HepG2 (cell line): ENCODE results near the gene OARD1. TPM values are rescaled to one million over a fixed set of nuclear protein-coding genes. Genes with fewer than 3 reads are reported as not detected.

Experiments used
- AGO1 ChIP-seq: fragments of 200-400 bp; formaldehyde crosslinking; IDR thresholded peaks from 2 replicates; pipeline ENCODE4 v1.6.1; 2017; ENCODE audit warnings: mild to moderate bottlenecking, low read depth, low read length, moderate library complexity; ENCODE audit not compliant: poor library complexity, severe bottlenecking
- ATF1 ChIP-seq: IDR thresholded peaks from 2 replicates; pipeline ENCODE4 v1.6.1; 2016; ENCODE audit warnings: mild to moderate bottlenecking, control low read depth
- CAMTA2 ChIP-seq: sonication (generic); formaldehyde crosslinking; IDR thresholded peaks from 2 replicates; pipeline ENCODE4 v1.4.0; 2020; ENCODE audit warnings: mild to moderate bottlenecking, missing genetic modification reagents, borderline replicate concordance
- CHCHD3 ChIP-seq: sonication (generic); formaldehyde crosslinking; IDR thresholded peaks from 2 replicates; pipeline ENCODE4 v1.8.0; 2022; ENCODE audit warnings: mild to moderate bottlenecking, missing genetic modification reagents, moderate library complexity
- FOXM1 ChIP-seq: sonication (generic); formaldehyde crosslinking; IDR thresholded peaks from 2 replicates; pipeline ENCODE4 v1.5.0; 2020; ENCODE audit warnings: missing genetic modification reagents
- GATA4 ChIP-seq: sonication (generic); IDR thresholded peaks from 2 replicates; pipeline ENCODE4 v1.6.1; 2016; ENCODE audit warnings: antibody characterized with exemption, low read depth, borderline replicate concordance
- JUN ChIP-seq: sonication (generic); formaldehyde crosslinking; IDR thresholded peaks from 2 replicates; pipeline ENCODE4 v1.4.0; 2020; ENCODE audit warnings: mild to moderate bottlenecking, missing genetic modification reagents
- JUND ChIP-seq: sonication (generic); formaldehyde crosslinking; IDR thresholded peaks from 2 replicates; pipeline ENCODE4 v1.8.0; 2022; ENCODE audit warnings: mild to moderate bottlenecking, missing genetic modification reagents
- KLF15 ChIP-seq: sonication (generic); formaldehyde crosslinking; IDR thresholded peaks from 2 replicates; pipeline ENCODE4 v1.8.1; 2023; ENCODE audit warnings: borderline replicate concordance, mild to moderate bottlenecking, inconsistent platforms, missing genetic modification reagents, mixed read lengths
- PAF1 ChIP-seq: IDR thresholded peaks from 2 replicates; pipeline ENCODE4 v1.6.1; 2016; ENCODE audit warnings: missing genetic modification reagents, missing compliant biosample characterization
- PITX1 ChIP-seq: sonication (generic); formaldehyde crosslinking; IDR thresholded peaks from 2 replicates; pipeline ENCODE4 v1.5.1; 2020; ENCODE audit warnings: mild to moderate bottlenecking, missing genetic modification reagents
- SAFB2 ChIP-seq: sonication (generic); formaldehyde crosslinking; IDR thresholded peaks from 2 replicates; pipeline ENCODE4 v1.5.1; 2020; ENCODE audit warnings: missing genetic modification reagents, low read depth, mild to moderate bottlenecking, borderline replicate concordance
- TRIM24 ChIP-seq: sonication (generic); formaldehyde crosslinking; IDR thresholded peaks from 2 replicates; pipeline ENCODE4 v1.8.0; 2022; ENCODE audit warnings: mild to moderate bottlenecking, missing genetic modification reagents
- ZNF230 ChIP-seq: sonication (generic); formaldehyde crosslinking; IDR thresholded peaks from 2 replicates; pipeline ENCODE4 v1.4.0; 2020; ENCODE audit warnings: mild to moderate bottlenecking, missing genetic modification reagents
- ZNF431 ChIP-seq: sonication (generic); formaldehyde crosslinking; IDR thresholded peaks from 2 replicates; pipeline ENCODE4 v1.9.0; 2022; ENCODE audit warnings: missing genetic modification reagents, low read depth, mild to moderate bottlenecking, borderline replicate concordance
- ZNF549 ChIP-seq: sonication (generic); formaldehyde crosslinking; IDR thresholded peaks from 2 replicates; pipeline ENCODE4 v1.5.0; 2020; ENCODE audit warnings: missing genetic modification reagents
- ZNF614 ChIP-seq: IDR thresholded peaks from 2 replicates; pipeline ENCODE4 v1.6.1; 2018; ENCODE audit warnings: missing biosample characterization, missing genetic modification reagents, inconsistent platforms, borderline replicate concordance
- ZNF670 ChIP-seq: sonication (generic); formaldehyde crosslinking; IDR thresholded peaks from 2 replicates; pipeline ENCODE4 v1.8.0; 2022; ENCODE audit warnings: mild to moderate bottlenecking, missing genetic modification reagents, borderline replicate concordance
- polyA plus RNA-seq, 8 experiments: library from polyadenylated mRNA; depleted of rRNA in 3 of 8; stranded (reverse) in 7 of 8; unstranded in 1 of 8; fragments of >200 nt; fragmentation: Illumina TruSeq in 4 of 8; extraction: Trizol in 4 of 8; gene quantifications; 2 replicates each; pipeline versions ENCODE4 v1.2.1 to v1.2.3, GENCODE V29; 2011 to 2016; ENCODE audit warnings: low read depth in 4 of 8, missing spikeins in 1 of 8, mixed read lengths in 1 of 8; ENCODE audit not compliant: insufficient read depth in 1 of 8
- total RNA-seq, 5 experiments: library from RNA; depleted of rRNA; stranded (reverse); fragments of >200 nt; fragmentation: Illumina TruSeq; extraction: Trizol; gene quantifications; 2 replicates each; pipeline ENCODE4 v1.2.3, GENCODE V29; 2016; ENCODE audit warnings: low read depth in 1 of 5
- TF ChIP-seq, protein P1 (sequence below): sonication (generic); formaldehyde crosslinking; IDR thresholded peaks from 2 replicates; pipeline ENCODE4 v1.4.0; 2020; ENCODE audit warnings: missing genetic modification reagents, mild to moderate bottlenecking, borderline replicate concordance
- TF ChIP-seq, protein P2 (sequence below): IDR thresholded peaks from 2 replicates; pipeline ENCODE4 v1.6.1; 2016; ENCODE audit warnings: mild to moderate bottlenecking, missing biosample characterization, missing genetic modification reagents
- TF ChIP-seq, protein P3 (sequence below): sonication (generic); formaldehyde crosslinking; IDR thresholded peaks from 2 replicates; pipeline ENCODE4 v1.4.0; 2020; ENCODE audit warnings: missing genetic modification reagents; ENCODE audit errors: not compliant biosample characterization
- TF ChIP-seq, protein P4 (sequence below): sonication (generic); formaldehyde crosslinking; IDR thresholded peaks from 2 replicates; pipeline ENCODE4 v1.5.0; 2020; ENCODE audit warnings: missing genetic modification reagents
- TF ChIP-seq, protein P5 (sequence below): sonication (generic); formaldehyde crosslinking; IDR thresholded peaks from 2 replicates; pipeline ENCODE4 v1.8.1; 2023; ENCODE audit warnings: mild to moderate bottlenecking, moderate library complexity, missing genetic modification reagents

The OARD1 gene
- total and polyA plus RNA-seq, 2 of the 13 experiments (the other 11 are each of a cell fraction or from before 2014, with no cell fraction given) = 18.4 to 49.0 TPM

DNA sequence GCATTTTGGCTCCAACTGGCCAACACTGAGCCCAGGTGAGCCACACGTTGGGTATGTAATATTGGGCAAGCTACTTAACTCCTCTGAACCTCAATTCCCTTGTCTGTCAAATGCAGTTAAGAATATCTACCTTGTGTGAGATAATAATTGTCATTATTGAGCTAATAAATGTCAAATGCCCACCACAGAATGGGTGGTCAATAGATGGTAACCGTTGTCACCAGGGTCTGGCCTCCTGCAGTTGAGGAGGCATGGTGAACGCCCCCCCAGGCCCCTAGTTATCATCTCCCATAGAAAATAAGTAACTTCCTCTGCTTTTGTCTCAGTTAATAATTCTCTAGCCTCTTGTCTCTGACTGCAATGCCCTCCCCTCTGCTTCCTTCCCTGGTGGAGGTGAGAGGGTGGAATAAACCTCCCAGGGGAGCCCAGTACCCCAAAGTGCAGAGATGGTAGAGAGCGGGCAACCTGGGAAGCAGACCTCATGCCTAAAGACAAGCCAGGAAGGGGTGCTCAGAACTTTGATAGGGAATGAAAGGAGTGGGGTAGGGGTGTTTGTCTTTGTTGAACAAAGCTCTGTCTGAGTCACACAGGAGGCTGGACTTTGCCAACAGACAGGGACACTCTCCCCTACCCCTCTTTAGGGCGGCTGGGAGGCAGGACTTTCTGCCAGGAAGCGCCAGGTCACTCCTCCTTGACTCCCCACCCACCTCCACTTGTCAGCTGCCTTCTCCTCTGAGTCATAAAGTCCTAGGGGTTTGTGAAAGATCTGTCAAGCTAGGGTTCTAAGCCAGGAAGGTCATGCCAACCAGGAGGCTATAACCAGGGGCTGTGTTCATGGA lies 31.8 kb downstream of the OARD1 start (continued):
- TF ChIP-seq, protein P1, sequence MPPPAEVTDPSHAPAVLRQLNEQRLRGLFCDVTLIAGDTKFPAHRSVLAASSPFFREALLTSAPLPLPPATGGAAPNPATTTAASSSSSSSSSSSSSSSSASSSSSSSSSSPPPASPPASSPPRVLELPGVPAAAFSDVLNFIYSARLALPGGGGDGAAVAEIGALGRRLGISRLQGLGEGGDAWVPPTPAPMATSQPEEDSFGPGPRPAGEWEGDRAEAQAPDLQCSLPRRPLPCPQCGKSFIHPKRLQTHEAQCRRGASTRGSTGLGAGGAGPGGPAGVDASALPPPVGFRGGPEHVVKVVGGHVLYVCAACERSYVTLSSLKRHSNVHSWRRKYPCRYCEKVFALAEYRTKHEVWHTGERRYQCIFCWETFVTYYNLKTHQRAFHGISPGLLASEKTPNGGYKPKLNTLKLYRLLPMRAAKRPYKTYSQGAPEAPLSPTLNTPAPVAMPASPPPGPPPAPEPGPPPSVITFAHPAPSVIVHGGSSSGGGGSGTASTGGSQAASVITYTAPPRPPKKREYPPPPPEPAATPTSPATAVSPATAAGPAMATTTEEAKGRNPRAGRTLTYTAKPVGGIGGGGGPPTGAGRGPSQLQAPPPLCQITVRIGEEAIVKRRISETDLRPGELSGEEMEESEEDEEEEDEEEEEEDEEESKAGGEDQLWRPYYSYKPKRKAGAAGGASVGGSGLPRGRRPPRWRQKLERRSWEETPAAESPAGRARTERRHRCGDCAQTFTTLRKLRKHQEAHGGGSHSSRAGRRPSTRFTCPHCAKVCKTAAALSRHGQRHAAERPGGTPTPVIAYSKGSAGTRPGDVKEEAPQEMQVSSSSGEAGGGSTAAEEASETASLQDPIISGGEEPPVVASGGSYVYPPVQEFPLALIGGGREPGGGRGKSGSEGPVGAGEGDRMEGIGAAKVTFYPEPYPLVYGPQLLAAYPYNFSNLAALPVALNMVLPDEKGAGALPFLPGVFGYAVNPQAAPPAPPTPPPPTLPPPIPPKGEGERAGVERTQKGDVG (CRISPR knock-in tag) = no peak
- TF ChIP-seq, protein P2, sequence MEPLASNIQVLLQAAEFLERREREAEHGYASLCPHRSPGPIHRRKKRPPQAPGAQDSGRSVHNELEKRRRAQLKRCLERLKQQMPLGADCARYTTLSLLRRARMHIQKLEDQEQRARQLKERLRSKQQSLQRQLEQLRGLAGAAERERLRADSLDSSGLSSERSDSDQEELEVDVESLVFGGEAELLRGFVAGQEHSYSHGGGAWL (CRISPR knock-in tag) = no peak
- no peak for TF ChIP-seq KLF15
- TF ChIP-seq, protein P3, sequence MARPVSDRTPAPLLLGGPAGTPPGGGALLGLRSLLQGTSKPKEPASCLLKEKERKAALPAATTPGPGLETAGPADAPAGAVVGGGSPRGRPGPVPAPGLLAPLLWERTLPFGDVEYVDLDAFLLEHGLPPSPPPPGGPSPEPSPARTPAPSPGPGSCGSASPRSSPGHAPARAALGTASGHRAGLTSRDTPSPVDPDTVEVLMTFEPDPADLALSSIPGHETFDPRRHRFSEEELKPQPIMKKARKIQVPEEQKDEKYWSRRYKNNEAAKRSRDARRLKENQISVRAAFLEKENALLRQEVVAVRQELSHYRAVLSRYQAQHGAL (CRISPR knock-in tag) = no peak
- TF ChIP-seq TRIM24 (CRISPR knock-in tag) = no peak
- TF ChIP-seq FOXM1 (CRISPR knock-in tag) = no peak
- no peak for TF ChIP-seq CAMTA2 (CRISPR knock-in tag)
- TF ChIP-seq ZNF431 (CRISPR knock-in tag) = peak; percentile 78; the same call in 1 of the 2 replicates
- TF ChIP-seq JUN (CRISPR knock-in tag) = peak; percentile 79; the same call in 1 of the 2 replicates
- no peak for TF ChIP-seq AGO1
- peak; percentile 50 for TF ChIP-seq PITX1 (CRISPR knock-in tag)
- no peak for TF ChIP-seq ZNF614 (CRISPR knock-in tag)
- no peak; the same call in 1 of the 2 replicates for TF ChIP-seq SAFB2
- no peak for TF ChIP-seq ATF1 (CRISPR knock-in tag)
- TF ChIP-seq GATA4 = peak; percentile 74; the same call in 1 of the 2 replicates
- 0 out of 2 replicates have a peak, but pooled peaks have one; percentile 6 for TF ChIP-seq ZNF230
- TF ChIP-seq, protein P4, sequence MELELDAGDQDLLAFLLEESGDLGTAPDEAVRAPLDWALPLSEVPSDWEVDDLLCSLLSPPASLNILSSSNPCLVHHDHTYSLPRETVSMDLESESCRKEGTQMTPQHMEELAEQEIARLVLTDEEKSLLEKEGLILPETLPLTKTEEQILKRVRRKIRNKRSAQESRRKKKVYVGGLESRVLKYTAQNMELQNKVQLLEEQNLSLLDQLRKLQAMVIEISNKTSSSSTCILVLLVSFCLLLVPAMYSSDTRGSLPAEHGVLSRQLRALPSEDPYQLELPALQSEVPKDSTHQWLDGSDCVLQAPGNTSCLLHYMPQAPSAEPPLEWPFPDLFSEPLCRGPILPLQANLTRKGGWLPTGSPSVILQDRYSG (CRISPR knock-in tag) = 0 out of 2 replicates have a peak, but pooled peaks have one; percentile 67
- TF ChIP-seq JUND (CRISPR knock-in tag) = peak; percentile 91
- TF ChIP-seq, protein P5, sequence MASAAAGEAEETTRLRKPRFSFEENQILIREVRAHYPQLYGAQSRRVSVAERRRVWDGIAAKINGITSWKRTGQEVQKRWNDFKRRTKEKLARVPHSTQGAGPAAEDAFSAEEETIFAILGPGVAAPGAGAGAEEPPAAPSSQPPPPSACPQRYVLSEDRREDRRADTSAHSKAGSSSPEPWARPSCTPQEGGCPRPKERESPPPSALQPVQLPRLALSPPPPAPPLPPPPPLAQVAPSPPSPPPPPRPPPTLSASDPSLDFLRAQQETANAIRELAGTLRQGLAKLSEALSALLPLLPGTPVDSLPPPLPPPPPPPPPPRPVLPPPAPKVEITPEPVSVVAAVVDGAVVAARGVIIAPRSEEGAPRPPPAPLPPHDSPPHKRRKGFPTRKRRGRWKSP (CRISPR knock-in tag) = peak; percentile 62; the same call in 1 of the 2 replicates
- no peak for TF ChIP-seq CHCHD3
- TF ChIP-seq PAF1 (CRISPR knock-in tag) = no peak
- TF ChIP-seq ZNF670 (CRISPR knock-in tag) = 0 out of 2 replicates have a peak, but pooled peaks have one; percentile 31
- TF ChIP-seq ZNF549 (CRISPR knock-in tag) = no peak
